H9 (cell line): ENCODE measurements around the gene ZNF831. TPM values are rescaled to one million over a fixed set of nuclear protein-coding genes. Genes with fewer than 3 reads are reported as not detected.

Experiments used
- DNase-seq: peaks from one replicate; pipeline ENCODE4 v3.0.0-alpha.2; 2017
- H2AFZ ChIP-seq: one replicate; pipeline ENCODE4 v1.6.1; 2013; ENCODE audit warnings: mild to moderate bottlenecking, low read length, control low read depth, moderate library complexity
- H2AK5ac ChIP-seq: 2 replicates; pipeline ENCODE4 v1.6.1; 2013; ENCODE audit warnings: low read length, control low read depth, mixed read lengths; ENCODE audit not compliant: insufficient read length
- H2BK120ac ChIP-seq: one replicate; pipeline ENCODE4 v1.6.1; 2013; ENCODE audit warnings: low read depth, mild to moderate bottlenecking, low read length, control low read depth, inconsistent platforms; ENCODE audit not compliant: poor library complexity, severe bottlenecking
- H2BK12ac ChIP-seq: 2 replicates; pipeline ENCODE4 v1.6.1; 2013; ENCODE audit warnings: low read length, control low read depth, mixed read lengths, low read depth; ENCODE audit not compliant: insufficient read length
- H2BK15ac ChIP-seq: 2 replicates; pipeline ENCODE4 v1.6.1; 2013; ENCODE audit warnings: low read depth, low read length, control low read depth
- H2BK20ac ChIP-seq: one replicate; pipeline ENCODE4 v1.6.1; 2013; ENCODE audit warnings: low read depth, mild to moderate bottlenecking, low read length, control low read depth, inconsistent platforms; ENCODE audit not compliant: poor library complexity, severe bottlenecking
- H2BK5ac ChIP-seq: 2 replicates; pipeline ENCODE4 v1.6.1; 2013; ENCODE audit warnings: low read length, control low read depth, mixed read lengths; ENCODE audit not compliant: insufficient read length
- H3K14ac ChIP-seq: 2 replicates; pipeline ENCODE4 v1.6.1; 2013; ENCODE audit warnings: low read length, control low read depth; ENCODE audit not compliant: insufficient read depth
- H3K18ac ChIP-seq: 2 replicates; pipeline ENCODE4 v1.6.1; 2013; ENCODE audit warnings: low read depth, mild to moderate bottlenecking, mixed read lengths, low read length, control low read depth; ENCODE audit not compliant: insufficient read length
- H3K23ac ChIP-seq: 2 replicates; pipeline ENCODE4 v1.6.1; 2013; ENCODE audit warnings: low read length, control low read depth, mixed read lengths, low read depth; ENCODE audit not compliant: insufficient read length
- H3K23me2 ChIP-seq: 2 replicates; pipeline ENCODE4 v1.6.1; 2013; ENCODE audit warnings: low read depth, mild to moderate bottlenecking, mixed read lengths, low read length, control low read depth; ENCODE audit not compliant: insufficient read length, poor library complexity, severe bottlenecking
- H3K27ac ChIP-seq: 2 replicates; pipeline ENCODE4 v1.5.1; 2013; ENCODE audit warnings: low read length, control low read depth, mixed read lengths, low read depth; ENCODE audit not compliant: insufficient read length
- H3K27me3 ChIP-seq: 2 replicates; pipeline ENCODE4 v1.6.1; 2013; ENCODE audit warnings: low read length, control low read depth, inconsistent platforms; ENCODE audit not compliant: insufficient read depth
- H3K4ac ChIP-seq: 2 replicates; pipeline ENCODE4 v1.6.1; 2013; ENCODE audit warnings: low read depth, mild to moderate bottlenecking, control low read depth, inconsistent platforms, low read length, moderate library complexity
- H3K4me1 ChIP-seq: 2 replicates; pipeline ENCODE4 v1.6.1; 2013; ENCODE audit warnings: low read length, control low read depth, inconsistent platforms; ENCODE audit not compliant: insufficient read depth
- H3K4me2 ChIP-seq: 2 replicates; pipeline ENCODE4 v1.6.1; 2013; ENCODE audit warnings: low read length, control low read depth, mixed read lengths; ENCODE audit not compliant: insufficient read length, insufficient read depth
- H3K56ac ChIP-seq: 2 replicates; pipeline ENCODE4 v1.6.1; 2013; ENCODE audit warnings: low read depth, mild to moderate bottlenecking, mixed read lengths, low read length, control low read depth; ENCODE audit not compliant: insufficient read length
- H3K79me1 ChIP-seq: 2 replicates; pipeline ENCODE4 v1.6.1; 2013; ENCODE audit warnings: low read depth, mild to moderate bottlenecking, moderate library complexity, low read length, control low read depth, inconsistent platforms; ENCODE audit not compliant: insufficient read depth, poor library complexity, severe bottlenecking
- H3K79me2 ChIP-seq: 2 replicates; pipeline ENCODE4 v1.6.1; 2013; ENCODE audit warnings: low read length, control low read depth, inconsistent platforms; ENCODE audit not compliant: insufficient read depth
- H3K9ac ChIP-seq: 2 replicates; pipeline ENCODE4 v1.6.1; 2013; ENCODE audit warnings: low read length, control low read depth, mixed read lengths; ENCODE audit not compliant: insufficient read length; ENCODE audit errors: extremely low read depth
- H3K9me3 ChIP-seq: one replicate; pipeline ENCODE4 v1.6.1; 2013; ENCODE audit warnings: low read depth, low read length, inconsistent platforms; ENCODE audit not compliant: control insufficient read depth
- H3T11ph ChIP-seq: one replicate; pipeline ENCODE4 v1.6.1; 2013; ENCODE audit warnings: mild to moderate bottlenecking, low read length, control low read depth, inconsistent platforms
- H4K20me1 ChIP-seq: one replicate; pipeline ENCODE4 v1.6.1; 2013; ENCODE audit not compliant: control insufficient read depth, insufficient read length, insufficient read depth
- H4K5ac ChIP-seq: 2 replicates; pipeline ENCODE4 v1.6.1; 2013; ENCODE audit warnings: low read depth, mild to moderate bottlenecking, mixed read lengths, low read length, control low read depth; ENCODE audit not compliant: insufficient read length
- H4K8ac ChIP-seq: replicated peaks from 2 replicates; pipeline ENCODE4 v1.6.1; 2013; ENCODE audit warnings: low read length, control low read depth, mixed read lengths, low read depth; ENCODE audit not compliant: insufficient read length
- H4K91ac ChIP-seq: 2 replicates; pipeline ENCODE4 v1.6.1; 2013; ENCODE audit warnings: low read depth, mild to moderate bottlenecking, moderate library complexity, mixed read lengths, low read length, control low read depth; ENCODE audit not compliant: insufficient read length
- H3K27ac Mint-ChIP-seq, 3 experiments: 2 replicates in 2 of 3; 3 replicates in 1 of 3; pipeline ENCODE4 v1.8.0; 2020 to 2021; ENCODE audit warnings: mixed read lengths in 3 of 3, mild to moderate bottlenecking in 1 of 3, moderate library complexity in 1 of 3
- H3K27me3 Mint-ChIP-seq: 2 replicates; pipeline ENCODE4 v1.8.0; 2021; ENCODE audit warnings: low read depth, mild to moderate bottlenecking, moderate library complexity, mixed read lengths
- H3K36me3 Mint-ChIP-seq, 3 experiments: 2 replicates in 2 of 3; 3 replicates in 1 of 3; pipeline ENCODE4 v1.8.0; 2020 to 2021; ENCODE audit warnings: low read depth in 3 of 3, mixed read lengths in 3 of 3; ENCODE audit not compliant: insufficient read depth in 1 of 3
- H3K4me1 Mint-ChIP-seq, 2 experiments: 2 replicates each; pipeline ENCODE4 v1.8.0; 2020; ENCODE audit warnings: mixed read lengths in 2 of 2
- H3K4me3 Mint-ChIP-seq, 2 experiments: 2 replicates in 1 of 2; 3 replicates in 1 of 2; pipeline ENCODE4 v1.8.0; 2020 to 2021; ENCODE audit warnings: mild to moderate bottlenecking in 2 of 2, mixed read lengths in 2 of 2, moderate library complexity in 1 of 2
- H3K9me3 Mint-ChIP-seq, 2 experiments: 2 replicates in 1 of 2; 3 replicates in 1 of 2; pipeline ENCODE4 v1.8.0; 2020; ENCODE audit warnings: mild to moderate bottlenecking in 2 of 2, mixed read lengths in 2 of 2, moderate library complexity in 1 of 2
- CTCF ChIP-seq: fragments of 200-600 bp; sonication (generic); conservative IDR thresholded peaks from 3 replicates; pipeline ENCODE4 v1.8.0; 2021; ENCODE audit warnings: antibody characterized with exemption, mild to moderate bottlenecking
- WGBS: extraction: QIAGEN DNeasy Blood & Tissue Kit; methylation state at CpG from one replicate; pipeline ENCODE4 v1.1.7; 2013; ENCODE audit warnings: missing lambda C conversion rate, low lambda C conversion rate, mixed read lengths; ENCODE audit not compliant: insufficient read length; ENCODE audit errors: extremely low coverage; 5-methylcytosine and 5-hydroxymethylcytosine counted together
- total RNA-seq: library from RNA; stranded (reverse); gene quantifications from 2 replicates; pipeline ENCODE4 v1.2.1, GENCODE V29; 2021

The ZNF831 gene
- total RNA-seq, 1 experiment from 2014 or later, result not detected

GRCh38 chr20:59149678-59150504 lies 13.7 kb upstream of the ZNF831 start:
- H3K4me1 Mint-ChIP-seq, result no peaks in the 10 kb centered on the region
- Histone ChIP-seq H3T11ph (no peak overlapping the region), H4K5ac (no peak overlapping the region), H4K20me1 (no peaks in the 10 kb centered on the region), H2BK15ac (no peak overlapping the region), H3K23me2 (no peaks in the 10 kb centered on the region), H3K56ac (no peak overlapping the region), H3K23ac (no peak overlapping the region), H4K91ac (no peak overlapping the region), H3K79me1 (no peaks in the 10 kb centered on the region), H3K9me3 (no peaks in the 10 kb centered on the region), H2BK120ac (no peak overlapping the region), H3K9ac (no peak overlapping the region), H2AFZ (no peak overlapping the region), H3K27ac (no peak overlapping the region), H3K4me1 (no peaks in the 10 kb centered on the region), H3K27me3 (no peaks in the 10 kb centered on the region), H2AK5ac (no peak overlapping the region), H4K8ac (no peak overlapping the region), H3K79me2 (no peaks in the 10 kb centered on the region), H3K4me2 (no peak overlapping the region), H3K14ac (no peak overlapping the region), H3K4ac (no peak overlapping the region), H2BK5ac (no peak overlapping the region), H3K18ac (no peak overlapping the region), H2BK20ac (no peak overlapping the region), H2BK12ac (no peak overlapping the region)
- TF ChIP-seq CTCF, result no peak
- H3K4me3 Mint-ChIP-seq, result no peak overlapping the region
- no peaks in the 10 kb centered on the region; a peak in 1 of 5 replicates for H3K9me3 Mint-ChIP-seq
- no CpG with 5 or more reads among the region's 18 CpGs for WGBS
- H3K27ac Mint-ChIP-seq, result no peak overlapping the region; a peak in 1 of 7 replicates
- H3K27me3 Mint-ChIP-seq, result peaks cover 22% of the 10 kb centered on the region
- peaks cover 0 to 2% (median 0%) of the 10 kb centered on the region in 3 experiments; a peak in 2 of 7 replicates for H3K36me3 Mint-ChIP-seq
- no peak for DNase-seq
